Left renal cortex interstitium (tissue), 4 donors: ENCODE measurements around the gene IKBKG. TPM values are rescaled to one million over a fixed set of nuclear protein-coding genes. Genes with fewer than 3 reads are reported as not detected.
"Not testable (repeated sequence)": the region's sequence is repeated elsewhere in the genome, so short reads cannot be mapped to it uniquely, and the experiment has no call there.

Experiments
- DNase-seq, 4 donors: peaks; one replicate each; pipeline ENCODE4 v3.0.0-alpha.2; 2013; ENCODE audit warnings: low read depth in 4 of 4, low spot score in 2 of 4, missing footprints in 1 of 4
- polyA plus RNA-seq, 4 donors: library from polyadenylated mRNA; unstranded; fragments of 120-200 nt; gene quantifications; one replicate each; pipeline ENCODE4 v1.2.1, GENCODE V29; 2013; ENCODE audit not compliant: insufficient read length in 4 of 4

Gene IKBKG
- polyA plus RNA-seq, 4 donors = 13.9 to 24.2 (median 19.2) TPM

GRCh38 chrX:154525606-154526490, 21.6 kb upstream of the IKBKG start:
- no peak for DNase-seq

- DNase-seq = peak in 2 of 4 donors; percentile 63 to 70
Measured at GRCh38 chrX:154526901-154527675, 20.3 kb upstream of the IKBKG start.

- no peak for DNase-seq
Measured at GRCh38 chrX:154529206-154529612, 18.2 kb upstream of the IKBKG start.

GRCh38 chrX:154530286-154530685, 17.1 kb upstream of the IKBKG start:
- no peak for DNase-seq

- DNase-seq = no peak
Measured at GRCh38 chrX:154531626-154532025, 15.8 kb upstream of the IKBKG start.

- DNase-seq = no peak
Measured at GRCh38 chrX:154532690-154533089, 14.7 kb upstream of the IKBKG start.

- DNase-seq = no peak
Measured at GRCh38 chrX:154534526-154535322, 12.7 kb upstream of the IKBKG start.

GRCh38 chrX:154535892-154536291, 11.5 kb upstream of the IKBKG start:
- DNase-seq = no peak

GRCh38 chrX:154539077-154539476, 8.3 kb upstream of the IKBKG start:
- no peak for DNase-seq

GRCh38 chrX:154540365-154540764, 7.1 kb upstream of the IKBKG start:
- not testable (repeated sequence) for DNase-seq

GRCh38 chrX:154540897-154541535, 6.4 kb upstream of the IKBKG start:
- DNase-seq = no peak

GRCh38 chrX:154541589-154541895, 5.9 kb upstream of the IKBKG start:
- DNase-seq = no peak

- DNase-seq = no peak
Measured at GRCh38 chrX:154541896-154542722, 5.3 kb upstream of the IKBKG start.

- DNase-seq = no peak
Measured at GRCh38 chrX:154542723-154543424, 4.5 kb upstream of the IKBKG start.

GRCh38 chrX:154545673-154546274, 1.6 kb upstream of the IKBKG start:
- no peak for DNase-seq

GRCh38 chrX:154546354-154547244, 821 bp upstream of the IKBKG start, which contains the start of gene G6PD:
G6PD (minus strand) TSS chrX:154546846; CDS start chrX:154546155, 691 bp downstream.
- peak in 2 of 4 donors; percentile 41 to 42 for DNase-seq

- DNase-seq = no peak
Measured at GRCh38 chrX:154548028-154548316, 552 bp downstream of the IKBKG start.

- DNase-seq = no peak
Measured at GRCh38 chrX:154549766-154550165, 2.3 kb downstream of the IKBKG start.
